CD14-positive monocyte (primary cell): ENCODE results near the gene EML6. TPM values are rescaled to one million over a fixed set of nuclear protein-coding genes. Genes with fewer than 3 reads are reported as not detected.

ENCODE experiments used
- DNase-seq, 3 donors: peaks; one replicate each; pipeline ENCODE4 v3.0.0-alpha.2; 2011 to 2022
- H2AFZ ChIP-seq: 2 replicates; pipeline ENCODE4 v1.6.0; 2012; ENCODE audit warnings: mild to moderate bottlenecking, low read depth, low read length, inconsistent platforms; ENCODE audit not compliant: insufficient read depth, poor library complexity, severe bottlenecking
- H3K27ac ChIP-seq, 2 donors: 1 replicate in 1 of 2; 2 replicates in 1 of 2; pipeline ENCODE4 v1.5.1; 2012 to 2013; ENCODE audit warnings: low read length in 2 of 2, control low read depth in 1 of 2, inconsistent platforms in 1 of 2, low read depth in 1 of 2, mild to moderate bottlenecking in 1 of 2
- H3K27me3 ChIP-seq, 2 donors: one replicate each; pipeline versions ENCODE4 v1.6.0 to v1.6.1; 2011 to 2013; ENCODE audit warnings: low read length in 2 of 2; ENCODE audit not compliant: control insufficient read depth in 2 of 2, insufficient read depth in 2 of 2
- H3K36me3 ChIP-seq, 2 donors: replicated peaks in 1 of 2; 1 replicate in 1 of 2; 2 replicates in 1 of 2; pipeline versions ENCODE4 v1.5.1 to v1.6.1; 2012 to 2013; ENCODE audit warnings: low read length in 2 of 2, control low read depth in 1 of 2, inconsistent platforms in 1 of 2, mild to moderate bottlenecking in 1 of 2; ENCODE audit not compliant: insufficient read depth in 2 of 2, control insufficient read depth in 1 of 2
- H3K4me1 ChIP-seq, 2 donors: 1 replicate in 1 of 2; 2 replicates in 1 of 2; pipeline versions ENCODE4 v1.5.1 to v1.6.1; 2012 to 2013; ENCODE audit warnings: low read length in 2 of 2, control low read depth in 1 of 2, inconsistent platforms in 1 of 2, mild to moderate bottlenecking in 1 of 2, moderate library complexity in 1 of 2; ENCODE audit not compliant: insufficient read depth in 2 of 2, control insufficient read depth in 1 of 2
- H3K4me2 ChIP-seq: replicated peaks from 2 replicates; pipeline ENCODE3; 2012; ENCODE audit warnings: low read length, moderate library complexity, mild to moderate bottlenecking; ENCODE audit not compliant: poor library complexity, severe bottlenecking; ENCODE audit errors: extremely low read depth
- H3K4me3 ChIP-seq, 3 experiments: fragments of 200-600 bp in 1 of 3; sonication (generic) in 1 of 3; replicated peaks in 1 of 3; 1 replicate in 2 of 3; 2 replicates in 1 of 3; pipeline ENCODE4 v1.5.1; 2011 to 2013; ENCODE audit warnings: low read length in 3 of 3, mild to moderate bottlenecking in 3 of 3, control low read depth in 2 of 3, low read depth in 2 of 3, inconsistent platforms in 1 of 3, moderate library complexity in 1 of 3
- H3K79me2 ChIP-seq: 2 replicates; pipeline ENCODE4 v1.6.0; 2012; ENCODE audit warnings: mild to moderate bottlenecking, control low read depth, inconsistent platforms, low read length, moderate library complexity; ENCODE audit not compliant: insufficient read depth
- H3K9ac ChIP-seq: 2 replicates; pipeline ENCODE4 v1.6.0; 2017; ENCODE audit warnings: low read length, mild to moderate bottlenecking; ENCODE audit not compliant: insufficient read depth, poor library complexity, severe bottlenecking
- H3K9me3 ChIP-seq, 2 donors: replicated peaks in 1 of 2; 1 replicate in 1 of 2; 2 replicates in 1 of 2; pipeline versions ENCODE4 v1.5.1 to v1.6.1; 2012 to 2013; ENCODE audit warnings: low read length in 2 of 2, control low read depth in 1 of 2; ENCODE audit not compliant: control insufficient read depth in 1 of 2, insufficient read depth in 1 of 2
- H4K20me1 ChIP-seq: 2 replicates; pipeline ENCODE4 v1.6.0; 2012; ENCODE audit warnings: mild to moderate bottlenecking, low read length, control low read depth, moderate library complexity; ENCODE audit not compliant: insufficient read depth
- H3K27ac Mint-ChIP-seq, 7 donors: one replicate each; pipeline ENCODE4 v1.8.0; 2020; ENCODE audit warnings: mild to moderate bottlenecking in 7 of 7, mixed read lengths in 7 of 7, moderate library complexity in 6 of 7, inconsistent platforms in 2 of 7
- H3K27me3 Mint-ChIP-seq, 3 donors: one replicate each; pipeline ENCODE4 v1.8.0; 2021 to 2022; ENCODE audit warnings: low read depth in 3 of 3, mild to moderate bottlenecking in 3 of 3, mixed read lengths in 3 of 3, moderate library complexity in 3 of 3, inconsistent platforms in 1 of 3
- H3K36me3 Mint-ChIP-seq, 2 donors: one replicate each; pipeline ENCODE4 v1.8.0; 2020; ENCODE audit warnings: mixed read lengths in 2 of 2, inconsistent platforms in 1 of 2, mild to moderate bottlenecking in 1 of 2
- H3K4me1 Mint-ChIP-seq: one replicate; pipeline ENCODE4 v1.8.0; 2020; ENCODE audit warnings: mild to moderate bottlenecking, mixed read lengths
- H3K4me3 Mint-ChIP-seq, 2 donors: one replicate each; pipeline ENCODE4 v1.8.0; 2020; ENCODE audit warnings: mild to moderate bottlenecking in 2 of 2, mixed read lengths in 2 of 2, moderate library complexity in 1 of 2
- H3K9me3 Mint-ChIP-seq, 7 donors: one replicate each; pipeline ENCODE4 v1.8.0; 2020 to 2022; ENCODE audit warnings: mixed read lengths in 7 of 7, mild to moderate bottlenecking in 6 of 7, moderate library complexity in 6 of 7, inconsistent platforms in 2 of 7
- WGBS: methylation state at CpG from one replicate; pipeline ENCODE4 v1.1.5; 2013; ENCODE audit warnings: missing lambda C conversion rate; ENCODE audit not compliant: insufficient coverage; 5-methylcytosine and 5-hydroxymethylcytosine counted together
- intact Hi-C, 2 donors: fragments of 100-400 bp; cut with micrococcal nuclease; formaldehyde crosslinking; loops; one replicate each; pipeline versions ENCODE4 v1.15.0 to v1.15.1; 2023
- polyA plus RNA-seq, 3 donors: library from polyadenylated mRNA; depleted of rRNA in 1 of 3; unstranded in 2 of 3; stranded (reverse) in 1 of 3; fragments of 300-500 nt in 2 of 3; fragments of >200 nt in 1 of 3; fragmentation: Illumina TruSeq in 2 of 3; gene quantifications; 1 replicate in 2 of 3; 2 replicates in 1 of 3; pipeline ENCODE4 v1.2.3, GENCODE V29; 2012 to 2021
- TF ChIP-seq, protein P1 (sequence below): fragments of 200-600 bp; IDR thresholded peaks from one replicate; pipeline ENCODE4 v1.8.0; 2022; ENCODE audit warnings: antibody characterized with exemption, mild to moderate bottlenecking

Gene EML6
- polyA plus RNA-seq, 3 donors = 0.79 TPM; not detected in 2

DNA sequence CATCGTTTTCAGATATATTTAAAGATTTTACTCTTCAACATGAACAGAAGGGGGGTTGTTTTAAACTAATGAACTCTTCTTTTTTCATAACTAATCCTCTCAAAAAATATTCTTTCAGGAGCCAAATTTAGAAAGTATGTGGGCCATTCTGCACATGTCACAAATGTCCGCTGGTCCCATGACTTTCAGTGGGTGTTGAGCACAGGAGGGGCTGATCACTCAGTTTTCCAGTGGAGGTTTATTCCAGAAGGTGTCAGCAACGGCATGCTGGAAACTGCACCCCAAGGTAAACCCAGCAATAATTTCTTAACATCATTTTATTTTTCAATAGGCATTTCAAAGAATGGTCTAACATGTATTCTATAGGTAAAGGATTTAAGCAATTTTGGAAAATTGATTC, 136.0 kb downstream of the EML6 start:
- TF ChIP-seq, protein P1, sequence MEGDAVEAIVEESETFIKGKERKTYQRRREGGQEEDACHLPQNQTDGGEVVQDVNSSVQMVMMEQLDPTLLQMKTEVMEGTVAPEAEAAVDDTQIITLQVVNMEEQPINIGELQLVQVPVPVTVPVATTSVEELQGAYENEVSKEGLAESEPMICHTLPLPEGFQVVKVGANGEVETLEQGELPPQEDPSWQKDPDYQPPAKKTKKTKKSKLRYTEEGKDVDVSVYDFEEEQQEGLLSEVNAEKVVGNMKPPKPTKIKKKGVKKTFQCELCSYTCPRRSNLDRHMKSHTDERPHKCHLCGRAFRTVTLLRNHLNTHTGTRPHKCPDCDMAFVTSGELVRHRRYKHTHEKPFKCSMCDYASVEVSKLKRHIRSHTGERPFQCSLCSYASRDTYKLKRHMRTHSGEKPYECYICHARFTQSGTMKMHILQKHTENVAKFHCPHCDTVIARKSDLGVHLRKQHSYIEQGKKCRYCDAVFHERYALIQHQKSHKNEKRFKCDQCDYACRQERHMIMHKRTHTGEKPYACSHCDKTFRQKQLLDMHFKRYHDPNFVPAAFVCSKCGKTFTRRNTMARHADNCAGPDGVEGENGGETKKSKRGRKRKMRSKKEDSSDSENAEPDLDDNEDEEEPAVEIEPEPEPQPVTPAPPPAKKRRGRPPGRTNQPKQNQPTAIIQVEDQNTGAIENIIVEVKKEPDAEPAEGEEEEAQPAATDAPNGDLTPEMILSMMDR = no peak
- no peak overlapping the region for H3K9ac ChIP-seq

DNA sequence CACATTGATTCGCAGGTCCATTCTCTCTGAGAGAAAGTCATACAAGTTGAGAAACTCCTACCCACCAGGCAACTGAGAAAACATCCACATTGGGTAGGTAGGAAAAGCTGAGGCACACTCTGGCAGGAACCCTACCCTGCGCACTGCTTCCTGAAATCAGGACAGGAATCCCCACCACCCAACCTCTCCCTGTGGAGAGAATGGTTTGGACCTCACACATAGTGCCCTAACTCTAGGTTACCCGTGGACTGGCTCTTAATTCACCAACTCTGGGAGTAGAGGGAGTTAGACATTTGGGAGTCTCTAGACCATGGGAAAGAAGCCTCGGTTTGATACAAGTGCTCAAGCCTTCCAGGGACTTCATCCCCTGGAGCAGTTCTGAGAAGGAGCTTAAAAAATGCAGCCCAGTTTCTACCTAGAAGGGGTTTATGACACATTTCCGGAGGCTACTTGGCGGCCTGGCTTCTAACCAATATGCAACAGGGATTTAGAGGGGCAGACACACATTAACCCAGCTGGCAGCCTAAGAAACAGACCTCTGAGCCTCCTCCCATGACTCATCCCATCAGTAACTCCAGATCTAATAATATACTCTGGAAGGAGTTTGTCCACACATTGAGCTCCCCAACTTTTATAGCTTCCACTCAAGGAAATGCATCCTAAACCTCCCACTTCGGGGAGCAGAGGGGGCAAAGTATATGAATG, 136.7 kb downstream of the EML6 start:
- H3K9me3 Mint-ChIP-seq = peaks cover 0 to 5% (median 3%) of the 10 kb centered on the region in 7 donors
- WGBS = 93% methylated on average over 3 of the region's 7 CpGs
- TF ChIP-seq, protein P1 = no peak

More for the DNA sequence above, 136.0 kb downstream of the EML6 start:
- Mint-ChIP-seq H3K27ac (no peak overlapping the region), H3K36me3 (no peaks in the 10 kb centered on the region), H3K27me3 (peaks cover 0 to 1% (median 0%) of the 10 kb centered on the region in 3 donors), H3K4me1 (peaks cover 9% of the 10 kb centered on the region), H3K4me3 (no peak overlapping the region), H3K9me3 (peaks cover 0 to 5% (median 3%) of the 10 kb centered on the region in 7 donors)
- Histone ChIP-seq H3K79me2 (no peaks in the 10 kb centered on the region), H4K20me1 (no peaks in the 10 kb centered on the region), H3K9me3 (no peaks in the 10 kb centered on the region), H3K27ac (no peak overlapping the region), H3K27me3 (no peaks in the 10 kb centered on the region), H3K36me3 (no peaks in the 10 kb centered on the region), H3K4me2 (no peak overlapping the region), H3K4me1 (no peaks in the 10 kb centered on the region), H2AFZ (no peak overlapping the region), H3K4me3 (no peak overlapping the region)
- intact Hi-C loops = no loop called here
- no peak for DNase-seq
- WGBS = no CpG with 5 or more reads among the region's 3 CpGs

More for the DNA sequence above, 136.7 kb downstream of the EML6 start:
- no peak overlapping the region for H3K27ac Mint-ChIP-seq
- H3K9me3 ChIP-seq = no peaks in the 10 kb centered on the region
- intact Hi-C loops = no loop called here
- no peaks in the 10 kb centered on the region for H3K79me2 ChIP-seq
- no peaks in the 10 kb centered on the region for H4K20me1 ChIP-seq
- no peak overlapping the region for H3K4me3 ChIP-seq
- no peaks in the 10 kb centered on the region for H3K4me1 ChIP-seq
- H3K9ac ChIP-seq = no peak overlapping the region
- no peak overlapping the region for H3K27ac ChIP-seq
- H3K4me2 ChIP-seq = no peak overlapping the region
- H3K27me3 ChIP-seq = no peaks in the 10 kb centered on the region
- H3K36me3 Mint-ChIP-seq = no peaks in the 10 kb centered on the region
- H3K27me3 Mint-ChIP-seq = peaks cover 0 to 1% (median 0%) of the 10 kb centered on the region in 3 donors
- no peaks in the 10 kb centered on the region for H3K36me3 ChIP-seq
- DNase-seq = no peak
- H2AFZ ChIP-seq = no peak overlapping the region
- H3K4me1 Mint-ChIP-seq = peaks cover 15% of the 10 kb centered on the region
- no peak overlapping the region for H3K4me3 Mint-ChIP-seq
